Measurements from ENCODE around the gene ZNF346.

The ZNF346 gene

GRCh38 chr5:177093082-177093712, 70.7 kb downstream of the ZNF346 start:
- no peak overlapping the region for H3K4me3 ChIP-seq (ENCODE audit: low read depth, low read length)
- DNase-seq (ENCODE audit: low read depth) = no peak
- no peak for TF ChIP-seq CTCF (IDR thresholded peaks at IDR 0.05; ENCODE audit: control insufficient read depth, extremely low read depth, insufficient read depth)

GRCh38 chr5:177093803-177094202, 71.3 kb downstream of the ZNF346 start:
- H3K4me3 ChIP-seq (ENCODE audit: low read depth, low read length) = no peak overlapping the region
- no peak for DNase-seq (ENCODE audit: low read depth)
- TF ChIP-seq CTCF (IDR thresholded peaks at IDR 0.05; ENCODE audit: control insufficient read depth, extremely low read depth, insufficient read depth) = no peak

GRCh38 chr5:177094224-177095087, 72.0 kb downstream of the ZNF346 start:
- no peak for TF ChIP-seq CTCF (IDR thresholded peaks at IDR 0.05; ENCODE audit: control insufficient read depth, extremely low read depth, insufficient read depth)
- H3K4me3 ChIP-seq (ENCODE audit: low read depth, low read length) = no peak overlapping the region
- DNase-seq (ENCODE audit: low read depth) = no peak

- TF ChIP-seq CTCF (IDR thresholded peaks at IDR 0.05; ENCODE audit: control insufficient read depth, extremely low read depth, insufficient read depth) = no peak
- DNase-seq (ENCODE audit: low read depth) = no peak
- H3K4me3 ChIP-seq (ENCODE audit: low read depth, low read length) = no peak overlapping the region
Measured at GRCh38 chr5:177095088-177095669, 72.7 kb downstream of the ZNF346 start.

GRCh38 chr5:177096162-177097015, 73.9 kb downstream of the ZNF346 start:
- no peak for DNase-seq (ENCODE audit: low read depth)
- H3K4me3 ChIP-seq (ENCODE audit: low read depth, low read length) = no peak overlapping the region
- TF ChIP-seq CTCF (IDR thresholded peaks at IDR 0.05; ENCODE audit: control insufficient read depth, extremely low read depth, insufficient read depth) = no peak

All from LNCaP clone FGC (cell line).